Measurements from ENCODE around the gene DMPK. TPM values are rescaled to one million over a fixed set of nuclear protein-coding genes. Genes with fewer than 3 reads are reported as not detected.

The DMPK gene
- total RNA-seq, 1 donor from 2014 or later: 22.5 TPM

DNA sequence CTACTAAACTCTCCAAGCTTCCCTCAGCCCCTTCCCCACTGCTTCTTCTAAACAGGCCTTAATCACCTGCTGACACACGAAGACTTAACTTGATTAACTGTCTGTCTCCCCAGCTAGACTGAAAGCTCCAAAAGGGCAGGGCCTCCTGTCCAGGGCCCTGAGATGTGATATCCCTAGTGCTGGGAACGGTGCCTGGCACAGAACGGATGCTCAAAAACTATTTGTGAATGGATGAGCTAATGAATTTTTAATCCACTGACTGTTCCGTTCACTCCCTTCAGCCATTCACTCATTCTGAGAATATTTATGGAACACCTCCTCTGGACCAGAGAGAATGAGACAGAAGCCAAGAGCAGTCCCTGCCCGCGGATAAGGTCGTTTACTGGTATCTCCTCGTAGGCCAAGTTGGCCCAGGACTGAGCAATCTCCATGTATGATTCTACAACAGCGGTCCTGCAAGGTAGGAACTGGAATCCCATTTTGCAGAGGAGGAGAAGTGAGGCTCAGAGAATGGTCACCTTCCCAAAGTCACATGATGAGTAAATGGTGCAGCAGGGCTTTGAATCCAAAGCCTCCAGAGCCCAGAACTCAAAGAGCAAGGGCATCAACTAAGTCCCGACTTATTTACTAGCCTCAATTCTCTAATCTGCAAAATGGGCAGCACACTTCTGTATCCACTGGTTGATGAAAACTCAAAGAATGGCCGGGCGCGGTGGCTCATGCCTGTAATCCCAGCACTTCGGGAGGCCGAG lies 6.9 kb upstream of the DMPK start:
- intact Hi-C loops (cut with micrococcal nuclease): no loop called here

- intact Hi-C loops (cut with micrococcal nuclease): no loop called here
These were observed 4.2 kb upstream of the DMPK start for GRCh38 chr19:45786533-45786894.

DNA sequence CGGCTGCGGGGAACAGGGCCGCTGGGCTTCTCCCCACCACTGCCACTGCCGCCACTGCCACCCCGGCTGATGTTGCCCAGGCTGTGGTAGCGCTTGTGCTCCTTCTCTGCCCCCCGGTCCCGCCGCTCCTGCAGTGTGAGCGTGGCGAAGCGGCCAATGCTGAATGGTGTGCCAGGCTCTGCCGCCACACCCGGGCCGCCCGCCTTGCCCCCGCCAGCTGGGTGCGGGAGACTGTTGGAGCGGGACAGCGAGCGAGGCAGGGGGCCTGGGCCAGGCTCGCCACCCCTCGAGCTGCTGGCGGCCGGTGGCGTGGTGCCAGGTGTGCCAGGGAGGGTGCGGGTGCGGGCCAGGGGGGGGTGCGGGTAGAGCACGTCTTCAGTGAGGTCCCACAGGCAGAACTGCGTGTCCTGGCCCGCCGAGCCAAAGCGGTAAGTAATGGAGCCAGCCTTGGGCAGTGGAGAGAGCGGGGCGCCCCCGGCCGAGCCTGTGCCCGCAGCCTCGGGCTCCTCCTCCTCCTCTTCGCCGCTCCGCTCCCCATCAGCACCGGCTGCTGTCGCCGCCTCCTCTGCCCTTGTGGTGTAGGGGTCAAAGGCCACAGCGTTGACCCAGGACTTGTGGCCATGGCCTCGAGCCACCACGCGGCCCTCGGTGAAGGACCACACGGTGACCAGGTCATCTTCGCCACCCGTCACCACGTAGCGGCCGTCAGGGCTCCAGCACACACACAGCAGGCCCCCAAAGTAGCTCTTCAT lies 3.7 kb upstream of the DMPK start:
- intact Hi-C loops (cut with micrococcal nuclease): no loop called here

DNA sequence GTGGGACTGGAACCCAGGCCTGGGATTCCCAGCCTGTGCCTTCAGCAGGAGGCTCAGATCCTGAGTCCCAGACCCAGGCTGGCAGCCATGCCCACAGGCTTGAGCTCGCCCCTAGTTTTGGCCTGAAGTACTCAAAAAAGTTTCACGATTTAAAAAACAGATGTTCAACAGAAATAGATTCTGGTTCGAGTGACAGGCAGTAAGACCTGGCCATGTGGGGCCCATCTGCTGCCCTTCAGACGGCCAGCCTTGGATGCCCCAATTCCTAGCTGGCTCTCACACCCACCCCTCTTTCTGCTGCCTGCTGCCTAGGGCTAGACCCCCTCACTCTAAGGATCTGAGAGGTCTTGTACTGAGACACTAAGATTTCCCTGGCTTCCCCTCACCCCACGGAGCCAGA lies 2.8 kb upstream of the DMPK start:
- intact Hi-C loops (cut with micrococcal nuclease): no loop called here

- intact Hi-C loops (cut with micrococcal nuclease): no loop called here
These were observed 1.8 kb upstream of the DMPK start for GRCh38 chr19:45784096-45784495.

- intact Hi-C loops (cut with micrococcal nuclease): no loop called here
These were observed 813 bp upstream of the DMPK start for GRCh38 chr19:45782820-45783785.

DNA sequence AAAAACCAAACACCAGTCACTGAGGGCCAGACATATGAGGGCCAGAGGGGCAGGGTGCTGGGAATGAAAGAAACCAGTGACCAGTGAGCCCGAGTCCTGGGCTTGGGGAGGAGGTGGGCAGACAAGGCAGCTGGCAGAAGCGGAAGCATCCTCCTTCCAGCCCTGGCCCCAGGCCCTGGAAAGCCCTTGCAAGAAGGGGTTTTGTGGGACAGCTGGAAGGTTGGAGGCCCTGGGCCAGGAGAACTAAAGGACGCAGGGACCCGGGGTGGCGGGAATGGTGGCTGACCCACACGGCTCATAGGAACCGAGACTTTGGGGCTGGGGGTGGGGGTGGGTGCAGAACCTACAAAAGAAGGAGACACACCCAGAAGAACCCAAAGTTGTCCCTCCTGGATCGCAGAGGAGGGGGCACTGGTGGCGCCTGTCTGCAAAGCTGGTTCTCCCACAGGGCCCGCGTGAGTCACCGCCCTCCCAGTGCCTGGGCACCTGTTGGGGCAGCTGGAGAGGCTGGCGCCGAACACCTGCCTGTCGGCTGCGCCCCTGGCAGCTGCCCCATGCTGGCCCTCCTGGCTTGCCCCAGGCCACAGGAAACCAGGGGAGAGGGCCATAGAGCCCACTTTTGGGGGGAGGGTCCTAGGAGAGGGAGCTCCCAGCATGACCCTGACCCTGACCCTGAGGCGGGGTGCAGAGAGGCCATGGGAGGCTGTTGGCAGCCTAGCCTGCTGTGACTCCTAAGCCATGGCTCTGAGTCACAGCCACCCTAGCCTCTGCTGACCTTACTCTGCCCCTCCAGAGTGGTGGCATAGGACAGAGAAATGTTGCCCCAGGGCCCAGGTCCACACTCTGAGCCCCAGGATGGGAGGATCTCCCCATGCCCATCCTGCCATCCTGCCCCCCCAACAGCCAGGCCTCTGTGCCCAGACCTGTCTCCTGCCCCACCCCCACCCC lies 802 bp downstream of the DMPK start:
- intact Hi-C loops (cut with micrococcal nuclease): no loop called here

DNA sequence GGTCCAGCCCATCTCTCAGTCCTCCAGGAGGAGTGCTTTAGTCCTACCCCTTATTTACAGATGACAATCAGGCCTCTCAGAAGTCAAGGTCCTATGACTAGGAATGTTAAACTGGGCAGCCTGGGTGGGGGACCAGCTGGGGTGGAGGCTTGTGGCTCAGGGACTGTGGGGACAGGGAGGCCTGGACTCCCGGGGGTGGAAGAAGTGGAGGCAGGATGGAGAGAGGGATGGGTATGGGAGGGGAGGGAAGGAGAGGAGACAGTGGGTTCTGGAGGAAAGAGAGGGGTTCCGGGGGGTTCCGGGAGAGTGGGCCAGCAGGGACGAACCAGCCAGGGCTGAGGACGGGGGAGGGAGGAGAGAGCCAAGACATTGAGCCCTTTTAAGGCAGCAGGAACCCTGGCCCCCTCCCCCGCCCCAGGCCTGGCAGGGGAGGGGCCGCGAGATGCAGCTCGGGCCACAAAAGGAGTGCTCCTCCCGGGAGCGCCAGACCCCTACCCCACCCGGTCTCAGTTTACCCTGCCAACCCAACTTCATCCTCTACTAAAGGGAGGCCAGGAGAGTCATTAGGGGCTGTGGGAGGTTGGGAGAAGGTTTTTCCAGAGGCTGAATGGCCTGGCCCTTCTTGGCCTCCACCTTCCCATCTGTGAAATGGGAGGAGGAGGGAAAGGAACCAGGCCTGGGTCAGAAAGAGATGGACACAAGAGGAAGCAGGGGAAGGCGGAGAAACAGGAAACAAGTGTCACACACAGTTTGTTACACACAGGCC lies 1.7 kb downstream of the DMPK start:
- intact Hi-C loops (cut with micrococcal nuclease): no loop called here

GRCh38 chr19:45780146-45780447 lies 2.2 kb downstream of the DMPK start:
- intact Hi-C loops (cut with micrococcal nuclease): no loop called here

DNA sequence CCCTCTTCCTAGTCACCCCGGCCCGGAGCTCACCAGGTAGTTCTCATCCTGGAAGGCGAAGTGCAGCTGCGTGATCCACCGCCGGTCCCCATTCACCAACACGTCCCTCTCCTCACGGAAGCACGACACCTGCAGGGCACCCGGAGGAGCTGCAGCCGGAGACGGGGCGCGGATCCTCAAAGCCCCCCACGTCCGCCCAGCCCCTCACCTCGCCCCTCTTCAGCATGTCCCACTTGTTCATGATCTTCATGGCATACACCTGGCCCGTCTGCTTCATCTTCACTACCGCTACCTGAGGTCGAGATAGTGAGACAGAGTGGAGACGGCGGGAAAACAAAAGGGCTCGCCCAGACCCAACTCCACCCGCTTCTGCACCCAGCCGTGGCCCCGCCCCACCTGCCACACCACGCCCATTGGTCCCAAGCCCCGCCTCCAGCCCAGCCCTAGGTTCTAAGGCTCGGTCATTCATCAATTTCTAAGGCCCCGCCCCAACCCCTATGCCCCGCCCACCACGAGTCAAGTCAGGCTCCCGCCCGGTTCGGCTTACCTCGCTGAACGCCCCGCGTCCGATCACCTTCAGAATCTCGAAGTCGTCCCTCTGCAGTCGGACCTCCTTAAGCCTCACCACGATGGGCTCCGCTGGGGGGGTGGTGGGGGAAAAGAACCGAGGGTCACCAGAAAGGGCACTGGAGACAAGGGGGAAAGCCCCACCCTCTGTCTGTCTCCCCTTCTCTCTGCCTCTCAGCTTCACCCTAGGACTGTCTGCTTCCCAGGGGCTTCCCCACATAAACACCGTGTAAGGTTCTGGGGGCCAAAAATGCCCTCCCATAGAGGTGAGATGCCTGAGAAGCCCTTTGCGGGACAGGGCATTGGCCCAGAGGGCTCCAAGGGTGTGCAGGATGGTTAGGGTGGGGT lies 2.8 kb downstream of the DMPK start:
- intact Hi-C loops (cut with micrococcal nuclease): loop anchor here (1.0 to 10.0 kb wide), 7 partner anchors 9 to 1736 kb away; partner anchors contain the start of genes DMWD, NAPA, QPCTL and SYMPK

- intact Hi-C loops (cut with micrococcal nuclease): loop anchor here (2.0 to 10.0 kb wide), 2 partner anchors 61 to 487 kb away; no protein-coding TSS in a partner anchor
These were observed 4.2 kb downstream of the DMPK start for GRCh38 chr19:45778010-45778661.

DNA sequence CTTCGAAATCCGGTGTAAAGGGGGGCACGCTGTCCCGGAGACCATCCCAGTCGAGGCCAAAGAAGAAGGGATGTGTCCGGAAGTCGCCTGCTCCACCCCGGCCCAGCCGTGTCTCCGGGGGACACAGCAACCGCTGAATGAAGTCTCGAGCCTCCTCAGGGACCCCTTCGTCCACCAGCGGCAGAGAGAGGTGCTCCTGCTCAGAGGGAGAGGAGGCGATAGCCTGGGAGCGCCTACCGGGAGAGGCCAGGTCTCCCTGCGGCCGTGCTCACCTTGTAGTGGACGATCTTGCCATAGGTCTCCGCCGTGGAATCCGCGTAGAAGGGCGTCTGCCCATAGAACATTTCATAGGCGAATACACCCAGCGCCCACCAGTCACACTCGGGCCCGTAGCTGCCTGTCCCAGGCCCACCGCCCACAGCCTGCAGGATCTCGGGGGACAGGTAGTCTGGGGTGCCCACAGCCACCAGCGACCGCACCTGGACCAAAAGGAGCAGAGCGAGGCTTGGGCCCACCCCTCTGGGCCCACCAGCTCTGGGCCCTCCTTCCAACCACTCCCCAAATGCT lies 4.8 kb downstream of the DMPK start:
- intact Hi-C loops (cut with micrococcal nuclease): loop anchor here (10.0 kb wide), 1 partner anchor 487 kb away; no protein-coding TSS in a partner anchor

DNA sequence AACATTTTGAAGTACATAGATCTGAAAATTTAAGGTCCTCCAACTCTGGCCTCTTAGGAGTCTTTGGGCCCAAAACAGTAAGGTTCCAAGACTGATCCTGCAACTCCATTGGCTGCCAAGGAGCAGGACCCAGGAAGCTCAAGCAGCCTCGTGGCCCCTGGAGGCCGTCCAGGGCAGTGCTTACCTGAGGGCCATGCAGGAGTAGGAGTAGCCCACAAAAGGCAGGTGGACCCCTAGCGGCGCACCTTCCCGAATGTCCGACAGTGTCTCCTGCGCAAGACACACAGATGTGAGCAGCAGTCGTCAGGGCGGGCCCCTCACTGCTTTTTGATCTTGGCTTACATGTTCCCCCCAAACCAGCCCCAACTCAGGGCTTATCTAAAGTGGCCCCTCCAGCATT lies 7.5 kb downstream of the DMPK start:
- intact Hi-C loops (cut with micrococcal nuclease): loop anchor here (5.0 to 10.0 kb wide), 2 partner anchors 243 to 490 kb away; no protein-coding TSS in a partner anchor

GRCh38 chr19:45773384-45773783 lies 8.9 kb downstream of the DMPK start:
- intact Hi-C loops (cut with micrococcal nuclease): loop anchor here (5.0 to 10.0 kb wide), 2 partner anchors 244 to 491 kb away; no protein-coding TSS in a partner anchor

DNA sequence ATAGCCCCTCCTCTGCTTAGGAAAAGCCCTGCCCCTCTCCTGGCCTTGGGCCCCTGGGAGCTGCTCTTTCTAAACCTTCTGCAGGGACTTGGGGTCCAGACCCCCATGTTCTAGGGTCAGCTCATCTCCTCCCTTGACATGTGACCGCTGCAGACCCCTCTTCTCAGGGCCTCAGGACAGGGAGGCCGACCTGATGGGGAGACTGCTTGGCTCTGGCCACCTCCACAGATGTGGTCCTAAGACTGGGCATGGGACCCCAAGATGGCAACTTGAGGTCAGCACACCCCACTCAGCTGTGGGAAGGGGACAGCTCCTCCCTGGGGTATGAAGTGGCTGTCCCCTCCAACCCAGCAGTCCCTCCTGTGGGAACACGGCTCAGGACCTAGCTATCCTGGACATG lies 9.4 kb downstream of the DMPK start:
- intact Hi-C loops (cut with micrococcal nuclease): loop anchor here (5.0 to 10.0 kb wide), 2 partner anchors 244 to 492 kb away; no protein-coding TSS in a partner anchor

- intact Hi-C loops (cut with micrococcal nuclease): loop anchor here (5.0 to 10.0 kb wide), 2 partner anchors 245 to 493 kb away; no protein-coding TSS in a partner anchor
These were observed 10.0 kb downstream of the DMPK start for GRCh38 chr19:45772130-45772840.
